Trophoblast cell (in vitro differentiated cells and primary cell): ENCODE measurements around the gene CCL17.

Source experiments
- DNase-seq, 2 donors: peaks; one replicate each; pipeline ENCODE4 v3.0.0-alpha.2; 2016
- H2AFZ ChIP-seq: 2 replicates; pipeline ENCODE4 v1.6.1; 2013; ENCODE audit warnings: low read length, moderate library complexity, mild to moderate bottlenecking; ENCODE audit not compliant: insufficient read depth, poor library complexity
- H2AK5ac ChIP-seq: 2 replicates; pipeline ENCODE4 v1.6.1; 2013; ENCODE audit warnings: mild to moderate bottlenecking, low read length
- H2BK120ac ChIP-seq: 2 replicates; pipeline ENCODE4 v1.6.1; 2013; ENCODE audit warnings: low read length, mild to moderate bottlenecking, moderate library complexity; ENCODE audit not compliant: insufficient read depth, poor library complexity
- H2BK12ac ChIP-seq: 2 replicates; pipeline ENCODE4 v1.6.1; 2013; ENCODE audit warnings: mild to moderate bottlenecking, low read length, moderate library complexity
- H2BK5ac ChIP-seq: 2 replicates; pipeline ENCODE4 v1.6.1; 2013; ENCODE audit warnings: low read length, low read depth, moderate library complexity, mild to moderate bottlenecking; ENCODE audit not compliant: poor library complexity
- H3K14ac ChIP-seq: 2 replicates; pipeline ENCODE4 v1.6.1; 2013; ENCODE audit warnings: mild to moderate bottlenecking, low read length
- H3K18ac ChIP-seq: 2 replicates; pipeline ENCODE4 v1.6.1; 2013; ENCODE audit warnings: mild to moderate bottlenecking, low read length
- H3K23ac ChIP-seq: 2 replicates; pipeline ENCODE4 v1.6.1; 2013; ENCODE audit warnings: low read length
- H3K27ac ChIP-seq: 2 replicates; pipeline ENCODE4 v1.5.1; 2013; ENCODE audit warnings: low read depth, mild to moderate bottlenecking, inconsistent platforms, low read length, moderate library complexity
- H3K27me3 ChIP-seq: 2 replicates; pipeline ENCODE4 v1.6.1; 2013; ENCODE audit warnings: inconsistent platforms, mild to moderate bottlenecking, low read length, moderate library complexity; ENCODE audit not compliant: insufficient read depth
- H3K36me3 ChIP-seq, 2 experiments: 1 replicate in 1 of 2; 2 replicates in 1 of 2; pipeline ENCODE4 v1.6.1; 2013; ENCODE audit warnings: low read length in 2 of 2, mild to moderate bottlenecking in 2 of 2, moderate library complexity in 1 of 2; ENCODE audit not compliant: insufficient read depth in 2 of 2, control insufficient read depth in 1 of 2
- H3K4ac ChIP-seq: 2 replicates; pipeline ENCODE4 v1.6.1; 2013; ENCODE audit warnings: low read depth, mild to moderate bottlenecking, low read length, moderate library complexity
- H3K4me1 ChIP-seq, 2 experiments: 1 replicate in 1 of 2; 2 replicates in 1 of 2; pipeline ENCODE4 v1.6.1; 2013; ENCODE audit warnings: low read length in 2 of 2, mild to moderate bottlenecking in 2 of 2, moderate library complexity in 1 of 2; ENCODE audit not compliant: insufficient read depth in 2 of 2, control insufficient read depth in 1 of 2
- H3K4me2 ChIP-seq: 2 replicates; pipeline ENCODE4 v1.6.1; 2013; ENCODE audit warnings: inconsistent platforms, mild to moderate bottlenecking, low read length, moderate library complexity
- H3K4me3 ChIP-seq: 2 replicates; pipeline ENCODE4 v1.5.1; 2013; ENCODE audit warnings: mild to moderate bottlenecking, low read depth, low read length, inconsistent platforms
- H3K79me1 ChIP-seq: one replicate; pipeline ENCODE4 v1.6.1; 2013; ENCODE audit warnings: low read length
- H3K79me2 ChIP-seq: 2 replicates; pipeline ENCODE4 v1.6.1; 2013; ENCODE audit warnings: low read length, mild to moderate bottlenecking; ENCODE audit not compliant: control insufficient read depth, insufficient read depth, poor library complexity
- H3K9ac ChIP-seq: 2 replicates; pipeline ENCODE4 v1.6.1; 2013; ENCODE audit warnings: mild to moderate bottlenecking, low read length
- H3K9me3 ChIP-seq: 2 replicates; pipeline ENCODE4 v1.6.1; 2013; ENCODE audit warnings: low read depth, mild to moderate bottlenecking, control low read depth, inconsistent platforms, low read length; ENCODE audit not compliant: insufficient read depth
- H4K12ac ChIP-seq: 2 replicates; pipeline ENCODE4 v1.6.1; 2013; ENCODE audit warnings: low read depth, mild to moderate bottlenecking, low read length, moderate library complexity
- H4K8ac ChIP-seq: 2 replicates; pipeline ENCODE4 v1.6.1; 2013; ENCODE audit warnings: low read depth, mild to moderate bottlenecking, low read length, moderate library complexity
- H4K91ac ChIP-seq: one replicate; pipeline ENCODE4 v1.6.1; 2013; ENCODE audit warnings: low read depth, mild to moderate bottlenecking, low read length, moderate library complexity
- WGBS: extraction: QIAGEN DNeasy Blood & Tissue Kit; methylation state at CpG from one replicate; pipeline ENCODE4 v1.1.7; 2013; ENCODE audit warnings: missing lambda C conversion rate; ENCODE audit not compliant: insufficient read length, insufficient coverage; ENCODE audit errors: extremely low coverage; 5-methylcytosine and 5-hydroxymethylcytosine counted together

Gene CCL17

GRCh38 chr16:57406881-57407280 lies 2.3 kb downstream of the CCL17 start:
- WGBS: no CpG with 5 or more reads among the region's 2 CpGs

GRCh38 chr16:57407521-57408353 lies 3.2 kb downstream of the CCL17 start:
- no peak for DNase-seq
- no peak overlapping the region for H3K18ac ChIP-seq
- no peak overlapping the region for H3K4me2 ChIP-seq
- H3K79me1 ChIP-seq: no peaks in the 10 kb centered on the region
- no peak overlapping the region for H3K4me3 ChIP-seq
- H3K79me2 ChIP-seq: no peaks in the 10 kb centered on the region
- H3K27ac ChIP-seq: no peak overlapping the region
- 99% methylated on average over 4 of the region's 5 CpGs for WGBS
- no peak overlapping the region for H4K8ac ChIP-seq
- no peak overlapping the region for H2AFZ ChIP-seq
- H2AK5ac ChIP-seq: no peak overlapping the region
- no peak overlapping the region for H3K14ac ChIP-seq
- peaks cover 0 to 4% of the 10 kb centered on the region in 2 experiments for H3K4me1 ChIP-seq
- H2BK120ac ChIP-seq: no peak overlapping the region
- H3K4ac ChIP-seq: no peak overlapping the region
- H2BK12ac ChIP-seq: no peak overlapping the region
- H3K9me3 ChIP-seq: peaks cover 2% of the 10 kb centered on the region
- no peak overlapping the region for H4K12ac ChIP-seq
- H3K9ac ChIP-seq: no peak overlapping the region
- H3K36me3 ChIP-seq: no peaks in the 10 kb centered on the region
- H2BK5ac ChIP-seq: no peak overlapping the region
- H3K23ac ChIP-seq: no peak overlapping the region
- no peaks in the 10 kb centered on the region for H3K27me3 ChIP-seq
- no peak overlapping the region for H4K91ac ChIP-seq

More at GRCh38 chr16:57406881-57407280, 2.3 kb downstream of the CCL17 start:
- no peaks in the 10 kb centered on the region for H3K79me2 ChIP-seq
- no peak overlapping the region for H2BK12ac ChIP-seq
- H2BK120ac ChIP-seq: no peak overlapping the region
- no peak overlapping the region for H4K91ac ChIP-seq
- DNase-seq: no peak
- no peak overlapping the region for H3K4ac ChIP-seq
- H3K36me3 ChIP-seq: no peaks in the 10 kb centered on the region
- no peaks in the 10 kb centered on the region for H3K27me3 ChIP-seq
- H4K12ac ChIP-seq: no peak overlapping the region
- H3K4me2 ChIP-seq: no peak overlapping the region
- H2AFZ ChIP-seq: no peak overlapping the region
- no peak overlapping the region for H4K8ac ChIP-seq
- no peak overlapping the region for H3K23ac ChIP-seq
- H2AK5ac ChIP-seq: no peak overlapping the region
- H2BK5ac ChIP-seq: no peak overlapping the region
- no peak overlapping the region for H3K27ac ChIP-seq
- no peaks in the 10 kb centered on the region for H3K79me1 ChIP-seq
- H3K9me3 ChIP-seq: peaks cover 2% of the 10 kb centered on the region
- no peak overlapping the region for H3K18ac ChIP-seq
- H3K14ac ChIP-seq: no peak overlapping the region
- peaks cover 0 to 4% of the 10 kb centered on the region in 2 experiments for H3K4me1 ChIP-seq
- H3K4me3 ChIP-seq: no peak overlapping the region
- no peak overlapping the region for H3K9ac ChIP-seq

- H2BK120ac ChIP-seq: no peak overlapping the region
- peaks cover 0 to 4% of the 10 kb centered on the region in 2 experiments for H3K4me1 ChIP-seq
- no peak overlapping the region for H3K9ac ChIP-seq
- no peaks in the 10 kb centered on the region for H3K36me3 ChIP-seq
- H3K79me1 ChIP-seq: no peaks in the 10 kb centered on the region
- H3K4me2 ChIP-seq: no peak overlapping the region
- no peak overlapping the region for H3K18ac ChIP-seq
- H2BK12ac ChIP-seq: no peak overlapping the region
- H2BK5ac ChIP-seq: no peak overlapping the region
- DNase-seq: no peak
- no peak overlapping the region for H3K4ac ChIP-seq
- H3K27ac ChIP-seq: no peak overlapping the region
- H3K79me2 ChIP-seq: no peaks in the 10 kb centered on the region
- H3K27me3 ChIP-seq: no peaks in the 10 kb centered on the region
- WGBS: no CpG with 5 or more reads among the region's 5 CpGs
- H2AK5ac ChIP-seq: no peak overlapping the region
- H2AFZ ChIP-seq: no peak overlapping the region
- no peak overlapping the region for H3K14ac ChIP-seq
- H4K12ac ChIP-seq: no peak overlapping the region
- H3K9me3 ChIP-seq: peaks cover 2% of the 10 kb centered on the region
- no peak overlapping the region for H3K23ac ChIP-seq
- H4K91ac ChIP-seq: no peak overlapping the region
- no peak overlapping the region for H3K4me3 ChIP-seq
- H4K8ac ChIP-seq: no peak overlapping the region
Observed at GRCh38 chr16:57409065-57409464, 4.5 kb downstream of the CCL17 start.

- Histone ChIP-seq H3K4me3 (no peak overlapping the region), H3K4ac (no peak overlapping the region), H3K9me3 (peaks cover 2% of the 10 kb centered on the region), H2BK120ac (no peak overlapping the region), H4K8ac (no peak overlapping the region), H4K91ac (no peak overlapping the region), H2AFZ (no peak overlapping the region), H3K18ac (no peak overlapping the region), H3K14ac (no peak overlapping the region), H3K27ac (no peak overlapping the region), H3K9ac (no peak overlapping the region), H3K79me1 (no peaks in the 10 kb centered on the region), H3K36me3 (no peaks in the 10 kb centered on the region), H2BK5ac (no peak overlapping the region), H3K4me2 (no peak overlapping the region), H2BK12ac (no peak overlapping the region), H3K4me1 (peaks cover 0 to 4% of the 10 kb centered on the region in 2 experiments), H3K27me3 (no peaks in the 10 kb centered on the region), H4K12ac (no peak overlapping the region), H2AK5ac (no peak overlapping the region), H3K23ac (no peak overlapping the region), H3K79me2 (no peaks in the 10 kb centered on the region)
- WGBS: no CpG with 5 or more reads among the region's 14 CpGs
- DNase-seq: peak; percentile 61 to 69
Observed at GRCh38 chr16:57409870-57410587, 5.5 kb downstream of the CCL17 start.
